ENCODE measurements around the gene FOXD2. TPM values are rescaled to one million over a fixed set of nuclear protein-coding genes. Genes with fewer than 3 reads are reported as not detected.

FOXD2 gene
- polyA plus RNA-seq, 3 donors = 0.02 to 0.22 (median 0.06) TPM

DNA sequence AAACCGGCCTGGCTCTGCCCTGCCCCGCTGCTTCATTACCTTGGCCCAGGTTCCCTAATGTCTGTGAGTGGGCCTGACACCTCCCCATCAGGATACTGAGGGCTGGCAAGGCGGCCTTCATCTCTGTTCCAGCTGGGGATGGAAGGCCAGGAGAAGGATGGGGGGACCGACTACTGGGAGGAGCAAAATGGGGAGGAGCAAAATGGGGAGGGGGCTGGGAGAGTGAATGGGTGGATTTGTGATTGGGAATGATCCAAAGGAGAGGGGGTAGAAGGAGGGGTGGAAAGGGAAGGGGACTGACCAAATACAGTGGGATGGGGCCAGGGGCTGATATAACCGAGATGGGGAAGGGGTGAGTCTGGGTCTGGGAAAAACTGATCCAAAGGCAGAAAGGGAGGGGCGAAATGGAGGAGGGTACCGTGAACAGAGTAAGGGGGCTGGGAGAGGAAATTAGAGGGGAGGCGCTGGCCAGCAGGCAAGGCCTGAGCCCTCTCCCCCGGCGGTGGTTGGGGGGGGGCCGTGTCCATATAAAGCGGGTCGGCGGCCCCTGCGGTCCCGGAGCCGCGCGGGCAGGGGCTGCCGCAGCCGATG, 22.0 kb upstream of the FOXD2 start, which contains the start of gene FOXE3:
FOXE3 (plus strand) TSS at position 558 of the 591 bp plus-strand sequence; CDS start at position 589, 31 bp downstream.
- no peak within 1 kb of the TSS for H3K27ac ChIP-seq (ENCODE audit: low read depth, low read length)
- WGBS, 3 donors = 14 to 33% (median 30%) methylated on average over 16 to 21 of the region's 21 CpGs

DNA sequence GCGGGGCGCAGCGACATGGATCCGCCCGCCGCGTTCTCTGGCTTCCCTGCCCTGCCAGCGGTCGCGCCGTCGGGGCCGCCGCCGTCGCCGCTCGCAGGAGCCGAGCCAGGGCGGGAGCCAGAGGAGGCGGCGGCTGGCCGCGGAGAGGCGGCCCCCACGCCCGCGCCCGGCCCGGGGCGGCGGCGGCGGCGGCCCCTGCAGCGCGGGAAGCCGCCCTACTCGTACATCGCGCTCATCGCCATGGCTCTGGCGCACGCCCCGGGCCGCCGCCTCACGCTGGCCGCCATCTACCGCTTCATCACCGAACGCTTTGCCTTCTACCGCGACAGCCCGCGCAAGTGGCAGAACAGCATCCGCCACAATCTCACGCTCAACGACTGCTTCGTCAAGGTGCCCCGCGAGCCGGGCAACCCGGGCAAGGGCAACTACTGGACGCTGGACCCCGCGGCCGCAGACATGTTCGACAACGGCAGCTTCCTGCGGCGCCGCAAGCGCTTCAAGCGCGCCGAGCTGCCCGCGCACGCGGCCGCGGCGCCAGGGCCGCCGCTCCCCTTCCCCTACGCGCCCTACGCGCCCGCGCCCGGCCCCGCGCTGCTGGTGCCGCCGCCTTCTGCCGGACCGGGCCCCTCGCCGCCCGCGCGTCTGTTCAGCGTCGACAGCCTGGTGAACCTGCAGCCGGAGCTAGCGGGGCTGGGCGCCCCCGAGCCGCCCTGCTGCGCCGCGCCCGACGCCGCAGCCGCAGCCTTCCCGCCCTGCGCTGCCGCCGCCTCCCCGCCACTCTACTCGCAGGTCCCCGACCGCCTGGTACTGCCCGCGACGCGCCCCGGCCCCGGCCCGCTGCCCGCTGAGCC, 21.3 kb upstream of the FOXD2 start:
- H3K27ac ChIP-seq (ENCODE audit: low read depth, low read length) = no peak overlapping the region
- 0 to 3% (median 3%) methylated on average over 77 to 134 of the region's 134 CpGs for WGBS, 3 donors

DNA sequence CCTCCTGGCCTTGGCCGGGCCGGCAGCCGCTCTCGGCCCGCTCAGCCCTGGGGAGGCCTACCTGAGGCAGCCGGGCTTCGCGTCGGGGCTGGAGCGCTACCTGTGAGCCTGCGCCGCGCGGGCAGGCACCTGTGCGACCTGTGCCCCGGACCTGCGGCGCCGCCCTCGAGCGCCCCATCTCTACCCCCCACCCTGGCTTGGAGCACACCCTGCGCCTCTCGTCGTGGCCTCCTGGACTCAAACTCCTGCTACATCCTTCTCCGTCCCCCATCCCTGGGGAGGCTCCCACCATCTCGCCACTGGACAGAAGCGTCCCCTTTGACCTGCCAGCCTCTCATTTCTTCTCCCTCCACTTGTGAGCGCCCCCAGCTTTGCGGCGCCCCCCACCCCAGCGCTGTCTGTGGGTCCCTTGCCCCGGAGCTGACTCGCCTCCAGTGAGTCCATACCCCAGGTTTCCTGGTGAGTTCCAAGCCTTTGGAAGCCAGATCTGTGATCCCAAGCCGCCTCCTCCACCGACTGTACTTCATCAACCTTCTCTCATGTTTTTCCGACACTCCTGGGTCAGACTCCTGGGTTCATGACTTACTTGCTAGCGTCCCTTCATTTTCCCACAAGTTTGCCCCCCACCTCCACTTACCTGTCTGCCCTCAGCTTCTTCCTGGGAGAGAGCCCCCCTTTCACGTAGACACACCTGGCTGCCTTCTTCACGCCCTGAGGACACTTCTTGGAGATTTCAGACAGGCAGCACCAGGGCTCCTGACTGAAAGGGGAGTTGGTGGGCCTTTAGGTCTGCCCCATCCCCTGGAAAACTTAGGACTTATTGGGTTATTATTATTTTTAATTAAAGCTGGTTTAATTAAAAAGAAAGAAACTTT, 20.4 kb upstream of the FOXD2 start:
- 21 to 38% (median 34%) methylated on average over 33 to 39 of the region's 39 CpGs for WGBS, 3 donors
- no peak overlapping the region for H3K27ac ChIP-seq (ENCODE audit: low read depth, low read length)

DNA sequence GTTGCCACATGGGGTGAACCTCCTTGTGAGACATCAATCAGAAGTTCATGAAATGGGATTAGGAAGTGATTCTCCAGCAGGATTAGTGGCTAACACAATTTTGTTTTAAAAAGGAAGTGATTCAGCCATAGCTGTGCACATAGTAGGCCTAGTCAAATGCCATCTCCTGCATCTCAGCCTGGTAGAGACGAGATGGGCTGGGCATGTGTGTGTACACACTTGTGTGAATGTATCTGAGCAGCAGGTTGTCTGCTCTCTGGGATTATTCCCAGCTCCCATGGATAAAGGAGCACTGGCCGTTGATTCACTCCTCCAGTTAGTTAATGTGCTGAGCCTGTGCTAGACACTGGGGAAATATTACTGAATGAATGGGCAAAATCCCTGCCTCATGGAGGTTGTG, 19.7 kb upstream of the FOXD2 start:
- H3K27ac ChIP-seq (ENCODE audit: low read depth, low read length) = no peak overlapping the region
- WGBS, 3 donors = 77 to 84% (median 84%) methylated on average over 2 of the region's 2 CpGs

DNA sequence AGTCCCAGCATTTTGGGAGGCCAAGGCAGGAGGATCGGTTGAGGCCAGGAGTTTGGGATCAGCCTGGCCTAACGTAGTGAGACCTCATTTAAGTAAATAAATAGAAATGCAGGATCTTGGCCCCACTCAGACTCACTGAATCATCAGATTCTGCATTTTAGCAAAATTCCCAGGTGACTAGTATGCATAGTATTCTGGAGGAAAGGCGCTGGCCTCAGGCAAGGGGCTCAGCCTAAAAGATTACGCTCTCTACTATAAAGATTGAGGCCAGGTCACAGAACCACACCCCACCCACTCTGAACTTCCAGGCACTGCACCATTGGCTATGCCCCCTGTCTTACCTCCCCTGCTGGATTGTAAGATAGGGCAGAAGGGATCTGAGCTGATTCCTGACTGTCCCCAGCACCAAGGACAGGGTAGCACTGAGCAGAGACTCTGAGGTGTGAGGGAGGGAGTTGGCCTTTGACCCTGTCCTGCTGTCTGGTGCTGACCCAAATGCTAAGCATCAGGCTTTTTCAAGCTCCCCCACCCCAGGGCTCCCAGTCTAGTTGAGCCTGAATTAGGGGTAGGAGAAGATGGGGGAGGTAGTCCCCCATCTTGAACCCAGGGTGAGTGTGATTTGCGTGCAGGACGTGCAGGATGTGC, 19.0 kb upstream of the FOXD2 start:
- 92 to 94% (median 92%) methylated on average over 6 of the region's 6 CpGs for WGBS, 3 donors
- no peak overlapping the region for H3K27ac ChIP-seq (ENCODE audit: low read depth, low read length)

DNA sequence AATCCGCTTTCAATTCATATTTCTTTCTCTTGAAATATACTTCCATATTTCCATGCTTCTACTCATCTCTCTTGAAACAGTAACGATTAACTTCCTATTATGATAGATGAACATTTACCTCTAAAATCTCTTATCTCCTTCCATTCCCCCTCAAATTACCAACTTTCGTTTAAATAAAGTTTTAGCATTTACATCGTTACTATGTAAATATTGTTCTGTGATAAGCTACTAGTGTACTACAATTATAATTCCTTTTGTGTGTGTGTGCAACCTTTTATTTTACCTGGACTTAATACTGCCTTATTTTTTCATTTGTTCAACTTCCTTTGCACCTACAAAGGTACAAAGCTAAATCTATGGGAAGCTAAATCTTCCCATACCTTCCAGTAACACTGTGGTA, 17.3 kb upstream of the FOXD2 start:
- H3K27ac ChIP-seq (ENCODE audit: low read depth, low read length) = no peak overlapping the region
- 63 to 88% (median 88%) methylated on average over 4 of the region's 4 CpGs for WGBS, 3 donors

DNA sequence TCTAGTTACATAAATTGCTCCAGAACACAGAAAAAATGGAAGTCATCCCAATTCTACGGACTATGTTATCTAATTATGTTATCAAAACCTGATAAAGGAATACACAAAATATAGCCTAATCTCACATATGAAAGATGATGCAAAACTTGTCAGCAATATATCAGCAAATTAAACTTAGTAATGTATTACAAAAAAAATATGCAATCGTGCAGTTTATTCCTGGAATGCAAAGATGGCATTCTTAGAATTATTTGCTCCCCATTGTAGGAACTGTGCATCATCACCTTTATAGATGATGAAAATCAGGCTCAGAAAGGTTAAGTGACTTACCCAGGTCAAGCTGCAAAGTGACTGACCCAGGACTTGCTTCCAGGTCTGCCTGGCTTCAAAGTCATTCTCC, 14.0 kb upstream of the FOXD2 start:
- H3K27ac ChIP-seq (ENCODE audit: low read depth, low read length) = no peak overlapping the region
- WGBS, 3 donors = 19 to 40% (median 37%) methylated on average over 2 of the region's 2 CpGs

DNA sequence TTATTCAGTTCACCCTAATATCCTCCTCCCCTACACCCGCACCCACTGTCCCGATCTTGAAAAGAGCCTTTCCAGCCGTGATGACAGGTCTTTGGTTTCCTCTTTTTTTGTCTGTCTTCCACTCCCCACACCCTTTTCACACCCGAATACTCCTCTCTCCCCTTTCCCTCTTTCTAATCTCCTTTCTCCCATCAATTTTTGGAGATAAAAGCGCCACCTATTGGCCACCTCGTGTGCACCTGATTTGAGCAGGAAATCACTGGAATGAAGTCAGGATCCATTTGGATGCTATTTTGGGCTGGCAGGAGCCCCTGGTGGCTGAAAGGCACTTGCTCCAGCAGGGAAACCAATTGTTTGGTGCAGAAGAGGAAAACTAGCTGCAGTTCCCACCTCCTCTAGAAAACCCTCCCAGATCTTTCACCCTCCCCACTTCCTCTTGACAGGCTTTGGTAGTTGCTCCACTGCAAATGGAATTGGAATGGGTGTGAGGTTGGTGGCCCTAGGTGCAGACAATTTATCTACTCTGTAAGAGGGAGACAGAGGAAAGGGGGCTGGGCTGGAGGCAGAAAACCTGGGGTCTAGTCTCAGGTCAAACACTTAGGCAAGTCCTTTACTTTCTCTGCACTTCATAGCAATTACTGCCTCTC, 13.4 kb upstream of the FOXD2 start:
- WGBS, 3 donors = 4 to 7% (median 6%) methylated on average over 6 of the region's 6 CpGs
- H3K27ac ChIP-seq (ENCODE audit: low read depth, low read length) = no peak overlapping the region

DNA sequence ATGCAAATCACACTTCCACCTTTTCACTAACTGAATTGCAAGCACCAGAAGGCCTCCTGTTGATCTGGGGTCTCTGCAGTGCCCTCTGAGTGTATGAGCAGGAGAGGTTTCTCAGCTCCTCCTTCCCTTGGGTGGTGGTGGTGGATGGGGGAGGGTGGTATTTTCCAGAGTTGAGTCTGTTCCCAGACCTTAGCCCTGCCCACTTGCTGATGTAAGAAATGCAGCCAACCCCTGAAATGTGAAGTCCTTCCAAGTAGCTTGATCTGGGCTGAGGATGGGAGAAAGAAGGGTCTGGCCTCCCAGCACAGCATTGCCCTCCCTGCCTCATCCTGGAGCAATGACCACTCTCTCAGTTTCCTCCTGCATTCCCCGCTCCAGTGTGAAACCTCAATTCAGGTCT, 6.3 kb upstream of the FOXD2 start:
- 77 to 92% (median 92%) methylated on average over 1 of the region's 1 CpG for WGBS, 3 donors
- H3K27ac ChIP-seq (ENCODE audit: low read depth, low read length) = no peak overlapping the region

DNA sequence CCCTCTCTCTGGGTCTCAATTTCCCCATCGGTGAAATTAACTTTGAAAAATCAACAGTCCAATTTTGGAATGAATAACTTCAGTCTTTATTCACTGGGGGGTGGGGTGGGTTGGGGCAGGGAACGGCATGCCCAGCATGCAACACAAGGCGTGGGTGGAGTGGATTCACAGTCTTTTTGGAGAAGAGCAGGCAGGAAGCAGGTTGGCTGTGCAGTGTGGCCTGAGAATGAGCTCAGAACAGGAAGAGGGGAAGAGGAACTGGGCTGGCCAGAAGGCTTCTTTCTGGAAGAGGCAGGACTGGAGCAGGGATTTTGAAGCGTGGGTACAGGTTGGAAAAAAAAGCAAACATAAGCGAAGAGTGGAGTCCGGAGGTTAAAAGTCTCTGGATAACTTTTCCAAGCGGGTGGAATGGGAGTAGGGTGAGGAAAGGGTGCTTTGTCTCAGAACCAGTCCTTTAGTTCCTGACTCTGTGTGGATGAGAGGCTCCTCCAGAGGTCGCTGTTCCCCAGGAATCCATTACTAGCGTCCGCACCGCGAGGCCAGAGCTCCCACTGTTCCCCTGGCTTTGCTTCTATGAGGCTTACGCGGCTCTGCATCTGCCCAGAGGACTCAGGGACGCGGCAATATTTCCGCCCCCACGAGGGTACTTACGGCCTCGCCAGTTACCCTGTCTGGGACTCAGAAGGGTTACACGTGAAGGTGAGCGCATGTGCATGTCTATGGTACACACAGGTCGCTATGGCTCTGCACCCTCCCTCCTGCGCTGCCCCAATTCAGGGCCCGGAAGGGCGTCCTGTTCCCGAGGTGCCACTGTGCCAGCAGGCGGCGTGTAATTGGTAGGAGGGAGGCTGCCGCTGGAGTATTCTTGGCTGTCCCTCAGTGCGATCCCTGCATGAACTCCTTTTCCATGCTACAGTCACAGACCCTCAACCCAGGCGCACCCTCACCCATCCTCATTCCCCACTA, 5.5 kb upstream of the FOXD2 start:
- H3K27ac ChIP-seq (ENCODE audit: low read depth, low read length) = no peak overlapping the region
- WGBS, 3 donors = 6 to 15% (median 10%) methylated on average over 31 to 32 of the region's 32 CpGs

DNA sequence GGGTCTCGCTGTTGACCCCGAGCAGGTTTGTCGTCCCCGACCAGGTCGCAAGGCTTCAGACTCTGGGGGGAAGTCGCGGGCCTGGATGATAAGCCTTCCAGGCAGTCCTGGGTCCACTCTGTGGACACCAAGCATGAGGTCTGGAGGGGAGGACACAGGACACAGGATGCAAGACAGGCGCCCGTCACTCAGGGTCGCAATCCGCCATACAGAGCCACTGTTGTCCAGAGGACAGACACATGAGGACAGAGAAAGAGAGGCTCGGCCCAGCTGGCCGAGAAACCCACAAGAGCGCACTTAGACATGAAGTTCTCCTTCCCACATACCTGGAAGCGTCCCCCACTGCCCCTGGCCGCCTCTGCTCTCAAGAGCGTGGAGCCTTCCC, 4.8 kb upstream of the FOXD2 start:
- 22 to 36% (median 32%) methylated on average over 17 of the region's 17 CpGs for WGBS, 3 donors
- H3K27ac ChIP-seq (ENCODE audit: low read depth, low read length) = no peak overlapping the region

DNA sequence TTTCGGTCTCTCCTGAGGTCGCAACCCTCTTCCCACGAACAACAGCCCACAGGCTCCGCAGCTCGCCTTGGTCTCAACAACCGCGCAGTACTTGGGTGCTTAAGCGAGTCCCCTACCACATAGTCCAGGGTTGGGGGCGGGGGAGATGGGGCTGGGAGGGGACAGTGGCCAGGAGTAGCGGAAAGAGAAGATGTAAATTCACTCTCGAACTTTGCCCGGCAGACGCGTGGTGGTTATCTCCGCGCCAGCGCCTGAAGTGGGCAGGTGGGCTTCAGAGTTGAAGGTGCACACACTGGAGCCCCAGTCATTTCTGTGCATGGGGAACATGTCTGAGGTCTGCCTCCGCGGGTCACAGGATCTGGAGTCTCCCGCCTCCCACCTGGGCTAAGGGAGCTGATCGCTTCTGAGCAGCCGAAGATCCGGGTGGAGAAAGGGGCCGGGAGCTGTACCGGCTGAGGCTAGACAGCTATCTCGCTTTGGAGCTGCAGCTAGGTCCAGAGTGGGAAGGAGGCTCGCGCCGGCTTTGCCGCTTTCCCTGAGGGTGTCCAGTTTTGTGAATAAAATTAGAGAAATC, 4.3 kb upstream of the FOXD2 start:
- WGBS, 3 donors = 12 to 19% (median 14%) methylated on average over 30 of the region's 30 CpGs
- no peak overlapping the region for H3K27ac ChIP-seq (ENCODE audit: low read depth, low read length)

DNA sequence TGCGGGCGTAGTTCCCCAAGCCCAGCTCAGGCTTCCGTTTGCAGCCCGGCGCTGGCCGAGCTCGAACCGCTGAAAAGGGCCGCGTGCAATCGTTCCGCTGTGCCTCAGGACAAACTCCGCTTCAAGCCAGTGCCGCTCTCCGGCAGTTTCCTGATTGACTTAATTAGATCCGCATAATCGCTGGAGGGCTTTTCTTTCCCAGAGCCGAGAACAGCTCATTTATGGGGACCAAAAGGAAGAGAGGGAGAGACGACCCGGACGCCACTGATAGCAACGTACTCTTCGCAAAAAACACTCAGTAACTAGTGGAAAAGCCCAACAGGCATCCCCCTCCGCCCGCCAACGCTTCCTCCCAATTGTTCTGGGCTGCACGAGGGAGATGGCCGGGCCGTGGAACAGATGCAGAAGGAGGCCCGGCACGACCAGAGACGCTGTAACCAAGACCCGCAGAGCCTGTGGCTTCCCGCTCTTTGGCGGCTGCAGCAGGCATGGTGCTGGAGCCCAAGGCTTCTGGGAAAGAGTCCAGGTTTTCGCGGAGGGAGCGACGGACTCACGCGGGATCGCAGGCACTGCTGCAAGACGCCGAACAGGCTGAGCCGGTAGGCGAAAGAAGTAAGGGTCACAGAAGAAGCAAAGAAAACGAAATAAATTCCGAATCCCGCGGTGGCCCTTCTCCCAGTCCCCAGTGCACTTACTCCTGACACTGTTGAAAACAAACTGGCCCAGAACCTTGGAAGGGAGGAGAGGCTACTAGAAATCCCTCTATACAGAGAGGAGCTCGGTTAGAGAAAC, 3.6 kb upstream of the FOXD2 start:
- 3 to 12% (median 8%) methylated on average over 51 of the region's 51 CpGs for WGBS, 3 donors

DNA sequence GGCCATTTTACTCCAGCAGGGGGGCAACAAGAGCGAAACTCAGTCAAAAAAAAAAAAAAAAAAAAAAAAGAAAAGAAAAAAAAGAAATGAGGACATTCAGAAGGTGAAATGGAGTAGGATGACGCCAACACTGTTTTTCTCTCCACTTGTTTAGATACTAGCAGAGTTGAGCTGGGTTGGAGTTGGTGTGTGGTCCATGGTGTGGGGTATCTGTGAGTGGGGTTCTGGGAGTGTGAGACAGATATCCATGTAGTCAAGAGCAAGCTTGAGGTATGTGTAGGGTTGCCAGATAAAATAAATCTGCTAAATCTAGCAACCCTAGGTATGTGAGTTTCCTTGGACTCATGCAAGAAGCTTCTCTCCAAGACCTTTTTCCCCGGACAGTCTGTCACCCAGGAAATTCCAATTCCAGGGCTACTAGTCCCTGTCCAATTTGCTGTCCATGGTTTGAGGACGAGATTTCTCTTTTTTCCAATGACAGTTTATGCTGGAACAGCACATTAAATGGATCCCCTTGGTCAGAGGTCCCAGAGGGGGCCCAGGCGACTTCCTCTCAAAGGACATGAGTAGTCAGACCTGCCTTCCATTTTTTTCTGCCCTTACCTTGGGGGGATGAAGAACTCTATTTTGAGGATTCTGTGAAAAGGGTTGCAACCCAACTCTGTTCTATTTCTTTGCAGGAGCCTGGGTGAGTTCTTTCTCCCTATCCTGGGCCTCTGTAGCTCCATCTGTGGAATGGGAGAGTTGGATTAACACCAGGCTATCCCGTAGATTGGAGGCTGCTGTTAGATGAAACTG, 2.1 kb upstream of the FOXD2 start:
- 66 to 81% (median 70%) methylated on average over 6 of the region's 6 CpGs for WGBS, 3 donors

More for the DNA sequence above, 3.6 kb upstream of the FOXD2 start:
- H3K27ac ChIP-seq (ENCODE audit: low read depth, low read length) = no peak overlapping the region

DNA sequence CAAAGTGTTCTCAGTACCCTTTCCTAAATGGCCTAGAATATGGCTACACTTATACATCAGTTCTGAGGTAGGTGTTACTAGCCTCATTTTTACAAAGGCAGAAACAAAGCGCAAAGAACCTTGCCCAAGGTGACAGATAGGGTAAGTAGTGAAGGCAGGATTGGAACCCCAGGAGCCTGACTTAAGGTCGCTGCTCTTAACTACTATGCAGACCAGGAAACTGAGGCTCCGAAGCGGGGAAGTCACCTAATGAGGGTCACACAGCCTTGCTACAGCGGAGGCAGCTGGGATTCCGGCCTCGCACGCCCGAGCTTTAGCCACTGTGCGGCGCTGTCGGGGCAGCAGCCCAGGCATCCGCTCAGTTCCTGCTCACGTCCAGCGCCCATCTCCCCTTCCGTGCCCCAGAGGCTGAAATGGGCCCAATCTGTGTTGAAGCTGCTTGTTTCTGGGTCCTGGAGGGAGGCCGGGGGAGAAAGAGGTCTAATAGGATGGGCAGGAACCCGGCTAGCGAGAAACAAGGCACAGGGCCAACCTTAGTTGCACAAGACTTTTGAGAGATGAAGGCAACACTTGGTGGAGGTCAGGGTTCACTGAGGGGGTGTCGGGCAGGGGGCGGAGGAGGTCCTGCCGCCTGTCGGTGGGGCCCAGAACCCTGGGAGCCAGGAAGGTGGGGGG, 1.4 kb upstream of the FOXD2 start:
- WGBS, 3 donors = 3 to 5% (median 4%) methylated on average over 23 of the region's 23 CpGs
- H3K27ac ChIP-seq (ENCODE audit: low read depth, low read length) = no peak overlapping the region

More for the DNA sequence above, 2.1 kb upstream of the FOXD2 start:
- no peak overlapping the region for H3K27ac ChIP-seq (ENCODE audit: low read depth, low read length)
